HepG2 (cell line): ENCODE results near the gene FAM98A. TPM values are rescaled to one million over a fixed set of nuclear protein-coding genes. Genes with fewer than 3 reads are reported as not detected.

Source experiments
- ATAC-seq: fragments of 200-7000 bp; cut with Tn5 transposase; 3 replicates; pipeline ENCODE4 v1.9.1; 2020; ENCODE audit warnings: mild to moderate bottlenecking, moderate library complexity
- BruUV-seq: library from RNA; stranded (reverse); fragments of 400-500 nt; replicated peaks from 2 replicates; lab custom pipeline; 2021; lab: Mats Ljungman, UMichigan
- CTCF ChIA-PET: fragments of 300-600 bp; formaldehyde crosslinking; extraction: SDS; loops from one replicate; lab custom pipeline; 2021; ENCODE audit warnings: low total read pairs, inconsistent platforms, low intra/inter-chr PET ratio; lab: Yijun Ruan, JAX
- POLR2A ChIA-PET: fragments of 350-600 bp; sonication (Branson Sonifier 250); formaldehyde crosslinking; loops from one replicate; lab custom pipeline; 2020; ENCODE audit warnings: antibody characterized with exemption, inconsistent platforms; lab: Yijun Ruan, JAX
- DNase-seq: peaks from one replicate; pipeline ENCODE4 v3.0.0-alpha.2; 2015; ENCODE audit warnings: low spot score
- FAIRE-seq: peaks from 3 replicates; lab custom pipeline; 2011; peaks lifted over from hg19 to GRCh38; lab: Jason Lieb, UNC
- H2AFZ ChIP-seq: one replicate; pipeline ENCODE4 v1.6.1; 2011; ENCODE audit warnings: low read length, inconsistent platforms
- H3K27ac ChIP-seq: fragments of 300-600 bp; 3 replicates; pipeline ENCODE4 v1.8.0; 2011; ENCODE audit warnings: mixed run types, mild to moderate bottlenecking, mixed read lengths, low read length, inconsistent platforms; ENCODE audit not compliant: insufficient read depth; ENCODE audit errors: extremely low read length
- H3K27me3 ChIP-seq, 2 experiments: fragments of 200-600 bp in 1 of 2; 2 replicates in 1 of 2; 3 replicates in 1 of 2; pipeline versions ENCODE4 v1.6.0 to v1.8.0; 2011; ENCODE audit warnings: low read length in 2 of 2, mild to moderate bottlenecking in 2 of 2, moderate library complexity in 2 of 2, inconsistent platforms in 1 of 2; ENCODE audit not compliant: insufficient read depth in 2 of 2, control insufficient read depth in 1 of 2
- H3K36me3 ChIP-seq, 2 experiments: fragments of 200-600 bp in 1 of 2; replicated peaks in 1 of 2; 2 replicates in 1 of 2; 3 replicates in 1 of 2; pipeline versions ENCODE4 v1.5.1 to v1.8.0; 2011; ENCODE audit warnings: low read length in 2 of 2, inconsistent platforms in 1 of 2; ENCODE audit not compliant: insufficient read depth in 2 of 2, control insufficient read depth in 1 of 2
- H3K4me1 ChIP-seq: 2 replicates; pipeline ENCODE4 v1.5.1; 2012; ENCODE audit warnings: low read length, inconsistent platforms; ENCODE audit not compliant: insufficient read depth
- H3K4me2 ChIP-seq: 2 replicates; pipeline ENCODE4 v1.6.0; 2011; ENCODE audit warnings: low read depth, low read length, inconsistent platforms
- H3K4me3 ChIP-seq, 3 experiments: fragments of 200-600 bp in 1 of 3; sonication (generic), shearing (Covaris generic) in 1 of 3; replicated peaks in 1 of 3; 2 replicates each; pipeline ENCODE4 v1.5.1; 2011 to 2016; ENCODE audit warnings: low read length in 3 of 3, inconsistent platforms in 2 of 3, low read depth in 2 of 3, mild to moderate bottlenecking in 2 of 3, control low read depth in 1 of 3, mixed read lengths in 1 of 3; ENCODE audit not compliant: insufficient read depth in 1 of 3
- H3K79me2 ChIP-seq: one replicate; pipeline ENCODE4 v1.6.1; 2011; ENCODE audit warnings: low read length, inconsistent platforms; ENCODE audit not compliant: insufficient read depth
- H3K9ac ChIP-seq: 2 replicates; pipeline ENCODE4 v1.6.0; 2011; ENCODE audit warnings: mild to moderate bottlenecking, low read depth, low read length, inconsistent platforms; ENCODE audit not compliant: insufficient read depth
- H3K9me3 ChIP-seq: 2 replicates; pipeline ENCODE4 v1.5.1; 2012; ENCODE audit warnings: mild to moderate bottlenecking, low read length
- H4K20me1 ChIP-seq: 2 replicates; pipeline ENCODE4 v1.6.0; 2011; ENCODE audit warnings: inconsistent platforms, mild to moderate bottlenecking, low read length, moderate library complexity; ENCODE audit not compliant: insufficient read depth
- ATF6 ChIP-seq: sonication (generic); formaldehyde crosslinking; conservative IDR thresholded peaks from 2 replicates; pipeline ENCODE4 v1.4.0; 2020; ENCODE audit warnings: missing genetic modification reagents
- CC2D1A ChIP-seq: sonication (generic); formaldehyde crosslinking; IDR thresholded peaks from 2 replicates; pipeline ENCODE4 v1.8.1; 2023; ENCODE audit warnings: mild to moderate bottlenecking, missing genetic modification reagents
- FOXA3 ChIP-seq: IDR thresholded peaks from 2 replicates; pipeline ENCODE4 v1.6.1; 2016; ENCODE audit warnings: missing genetic modification reagents, missing compliant biosample characterization
- FOXJ3 ChIP-seq: sonication (generic); formaldehyde crosslinking; IDR thresholded peaks from 2 replicates; pipeline ENCODE4 v1.4.0; 2020; ENCODE audit warnings: missing genetic modification reagents, mild to moderate bottlenecking, borderline replicate concordance
- HNRNPUL1 ChIP-seq: fragments of 200-400 bp; formaldehyde crosslinking; IDR thresholded peaks from 2 replicates; pipeline ENCODE4 v1.6.1; 2017; ENCODE audit warnings: low read depth, mild to moderate bottlenecking, low read length, moderate library complexity
- LRRFIP1 ChIP-seq: sonication (generic); formaldehyde crosslinking; conservative IDR thresholded peaks from 2 replicates; pipeline ENCODE4 v1.4.0; 2020; ENCODE audit warnings: missing genetic modification reagents
- MBNL3 ChIP-seq: fragments of 250-450 bp; sonication (Bioruptor Pico); conservative IDR thresholded peaks from 2 replicates; pipeline ENCODE4 v1.8.0; 2022; ENCODE audit warnings: mild to moderate bottlenecking, inconsistent platforms
- MEIS1 ChIP-seq: sonication (generic); formaldehyde crosslinking; IDR thresholded peaks from 2 replicates; pipeline ENCODE4 v1.9.0; 2021; ENCODE audit warnings: mild to moderate bottlenecking, missing genetic modification reagents, moderate library complexity, borderline replicate concordance
- NFIC ChIP-seq: IDR thresholded peaks from 2 replicates; pipeline ENCODE4 v1.6.1; 2012; ENCODE audit warnings: mild to moderate bottlenecking, low read length, inconsistent platforms
- PCBP1 ChIP-seq: fragments of 200-400 bp; formaldehyde crosslinking; IDR thresholded peaks from 2 replicates; pipeline ENCODE4 v1.6.1; 2017; ENCODE audit warnings: mild to moderate bottlenecking, low read depth, low read length, borderline replicate concordance
- RARG ChIP-seq: sonication (generic); formaldehyde crosslinking; IDR thresholded peaks from 2 replicates; pipeline ENCODE4 v1.4.0; 2020; ENCODE audit warnings: low read depth, mild to moderate bottlenecking, missing genetic modification reagents
- ZNF124 ChIP-seq: sonication (generic); formaldehyde crosslinking; IDR thresholded peaks from 2 replicates; pipeline ENCODE4 v1.4.0; 2020; ENCODE audit warnings: missing genetic modification reagents
- ZNF557 ChIP-seq: sonication (generic); formaldehyde crosslinking; IDR thresholded peaks from 2 replicates; pipeline ENCODE4 v1.4.0; 2020; ENCODE audit warnings: missing genetic modification reagents
- ZNF580 ChIP-seq: IDR thresholded peaks from 2 replicates; pipeline ENCODE4 v1.6.1; 2016; ENCODE audit warnings: low read depth, borderline replicate concordance
- WGBS: methylation state at CpG from one replicate; pipeline ENCODE4 v1.1.6; 2017; ENCODE audit warnings: low lambda C conversion rate; 5-methylcytosine and 5-hydroxymethylcytosine counted together
- in situ Hi-C: cut with HindIII; loops from 2 replicates; pipeline ENCODE4 v1.10.0; 2017; ENCODE audit warnings: low pct_unique_long_range_greater_than_20kb; ENCODE audit not compliant: extremely low pct_ligation_motif_present
- intact Hi-C: fragments of 100-400 bp; cut with micrococcal nuclease; formaldehyde crosslinking; loops from one replicate; pipeline ENCODE4 v1.10.0; 2022; ENCODE audit not compliant: unreplicated experiment
- polyA plus RNA-seq, 8 experiments: library from polyadenylated mRNA; depleted of rRNA in 3 of 8; stranded (reverse) in 7 of 8; unstranded in 1 of 8; fragments of >200 nt; fragmentation: Illumina TruSeq in 4 of 8; extraction: Trizol in 4 of 8; gene quantifications; 2 replicates each; pipeline versions ENCODE4 v1.2.1 to v1.2.3, GENCODE V29; 2011 to 2016; ENCODE audit warnings: low read depth in 4 of 8, missing spikeins in 1 of 8, mixed read lengths in 1 of 8; ENCODE audit not compliant: insufficient read depth in 1 of 8
- total RNA-seq, 5 experiments: library from RNA; depleted of rRNA; stranded (reverse); fragments of >200 nt; fragmentation: Illumina TruSeq; extraction: Trizol; gene quantifications; 2 replicates each; pipeline ENCODE4 v1.2.3, GENCODE V29; 2016; ENCODE audit warnings: low read depth in 1 of 5
- TF ChIP-seq, protein P1 (sequence below), 2 experiments: fragments of 450-650 bp in 1 of 2; sonication (generic) in 1 of 2; formaldehyde crosslinking; IDR thresholded peaks; 2 replicates each; pipeline versions ENCODE4 v1.5.0 to v1.8.0; 2020 to 2022; ENCODE audit warnings: mild to moderate bottlenecking in 1 of 2, missing genetic modification reagents in 1 of 2

Gene FAM98A
- total and polyA plus RNA-seq, 2 of the 13 experiments (the other 11 are each of a cell fraction or from before 2014, with no cell fraction given): 44.0 to 61.4 TPM

- DNase-seq (no peak), ATAC-seq (no peak), FAIRE-seq (no peak)
- H3K4me2 ChIP-seq: no peak overlapping the region
- H3K4me1 ChIP-seq: no peaks in the 10 kb centered on the region
- H2AFZ ChIP-seq: no peak overlapping the region
- no peaks in the 10 kb centered on the region for H3K36me3 ChIP-seq
- intact Hi-C loops (no loop called here), in situ Hi-C loops (no loop called here)
- TF ChIP-seq RARG (CRISPR knock-in tag) (no peak), ZNF124 (peak; percentile 99), HNRNPUL1 (no peak), PCBP1 (no peak), MBNL3 (CRISPR knock-in tag) (no peak), CC2D1A (no peak), ZNF580 (CRISPR knock-in tag) (no peak)
- TF ChIP-seq, protein P1, sequence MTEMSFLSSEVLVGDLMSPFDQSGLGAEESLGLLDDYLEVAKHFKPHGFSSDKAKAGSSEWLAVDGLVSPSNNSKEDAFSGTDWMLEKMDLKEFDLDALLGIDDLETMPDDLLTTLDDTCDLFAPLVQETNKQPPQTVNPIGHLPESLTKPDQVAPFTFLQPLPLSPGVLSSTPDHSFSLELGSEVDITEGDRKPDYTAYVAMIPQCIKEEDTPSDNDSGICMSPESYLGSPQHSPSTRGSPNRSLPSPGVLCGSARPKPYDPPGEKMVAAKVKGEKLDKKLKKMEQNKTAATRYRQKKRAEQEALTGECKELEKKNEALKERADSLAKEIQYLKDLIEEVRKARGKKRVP (CRISPR knock-in tag; IDR thresholded peaks at IDR 0.05): no peak
- H3K4me3 ChIP-seq: no peak overlapping the region
- no peaks in the 10 kb centered on the region for H3K79me2 ChIP-seq
- WGBS: 27% methylated on average over 1 of the region's 1 CpG
- CTCF ChIA-PET: no interaction called here
- H4K20me1 ChIP-seq: no peaks in the 10 kb centered on the region
- BruUV-seq: no TSS peak
- H3K27ac ChIP-seq: no peak overlapping the region
- H3K9me3 ChIP-seq: peaks cover 40% of the 10 kb centered on the region
- no peak overlapping the region for H3K9ac ChIP-seq
- POLR2A ChIA-PET: no interaction called here
- no peaks in the 10 kb centered on the region for H3K27me3 ChIP-seq
Observed at GRCh38 chr2:33619028-33619427, 19.9 kb upstream of the FAM98A start.

GRCh38 chr2:33617989-33618388 is 18.9 kb upstream of the FAM98A start:
- Histone ChIP-seq H3K9ac (no peak overlapping the region), H3K4me3 (no peak overlapping the region), H3K27ac (no peak overlapping the region), H3K36me3 (no peaks in the 10 kb centered on the region), H3K27me3 (no peaks in the 10 kb centered on the region), H4K20me1 (no peaks in the 10 kb centered on the region), H2AFZ (no peak overlapping the region), H3K79me2 (no peaks in the 10 kb centered on the region), H3K4me1 (no peaks in the 10 kb centered on the region), H3K9me3 (peaks cover 40% of the 10 kb centered on the region), H3K4me2 (no peak overlapping the region)
- intact Hi-C loops (no loop called here), in situ Hi-C loops (no loop called here)
- ATAC-seq (no peak), FAIRE-seq (no peak), DNase-seq (no peak)
- no TSS peak for BruUV-seq
- ChIA-PET POLR2A (no interaction called here), CTCF (no interaction called here)
- WGBS: 5% methylated on average over 1 of the region's 1 CpG
- no peak for TF ChIP-seq LRRFIP1 (CRISPR knock-in tag)
- no peak for TF ChIP-seq ZNF557 (CRISPR knock-in tag)
- TF ChIP-seq FOXA3 (CRISPR knock-in tag): no peak
- no peak for TF ChIP-seq NFIC
- no peak for TF ChIP-seq MEIS1
- TF ChIP-seq FOXJ3: no peak
- no peak for TF ChIP-seq ATF6
